ENCODE measurements around the gene CD209. TPM values are rescaled to one million over a fixed set of nuclear protein-coding genes. Genes with fewer than 3 reads are reported as not detected.

The CD209 gene
- polyA plus RNA-seq, 3 donors = 1.1 to 2.1 (median 1.8) TPM

GRCh38 chr19:7722231-7722651 lies 25.1 kb downstream of the CD209 start:
- Mint-ChIP-seq H3K27ac (no peak overlapping the region), H3K4me3 (no peak overlapping the region), H3K36me3 (peaks cover 0 to 2% of the 10 kb centered on the region in 2 donors), H3K4me1 (peaks cover 16% of the 10 kb centered on the region), H3K27me3 (ENCODE audit: low read depth in 3 of 3) (peaks cover 0 to 3% (median 1%) of the 10 kb centered on the region in 3 donors), H3K9me3 (peaks cover 0 to 11% (median 2%) of the 10 kb centered on the region in 7 donors)
- H3K27ac ChIP-seq (ENCODE audit: low read depth in 1 of 2, low read length in 2 of 2) = no peak overlapping the region
- DNase-seq = no peak
- no peaks in the 10 kb centered on the region for H4K20me1 ChIP-seq (ENCODE audit: insufficient read depth, low read length)
- H3K36me3 ChIP-seq (replicated peaks in 1 of 2; ENCODE audit: control insufficient read depth in 1 of 2, insufficient read depth in 2 of 2, low read length in 2 of 2) = no peaks in the 10 kb centered on the region
- WGBS (ENCODE audit: insufficient coverage) = 87% methylated on average over 4 of the region's 5 CpGs
- no peak overlapping the region for H3K4me3 ChIP-seq (replicated peaks in 1 of 3; ENCODE audit: low read depth in 2 of 3, low read length in 3 of 3)
- no peaks in the 10 kb centered on the region for H3K27me3 ChIP-seq (ENCODE audit: control insufficient read depth in 2 of 2, insufficient read depth in 2 of 2, low read length in 2 of 2)
- no peaks in the 10 kb centered on the region for H3K9me3 ChIP-seq (replicated peaks in 1 of 2; ENCODE audit: control insufficient read depth in 1 of 2, insufficient read depth in 1 of 2, low read length in 2 of 2)
- H3K4me1 ChIP-seq (ENCODE audit: control insufficient read depth in 1 of 2, insufficient read depth in 2 of 2, low read length in 2 of 2) = peaks cover 6 to 7% of the 10 kb centered on the region in 2 donors
- no peak overlapping the region for H3K4me2 ChIP-seq (replicated peaks; ENCODE audit: extremely low read depth, low read length, poor library complexity, severe bottlenecking)
- no peak overlapping the region for H3K9ac ChIP-seq (ENCODE audit: insufficient read depth, low read length, poor library complexity, severe bottlenecking)
- TF ChIP-seq, protein P1, sequence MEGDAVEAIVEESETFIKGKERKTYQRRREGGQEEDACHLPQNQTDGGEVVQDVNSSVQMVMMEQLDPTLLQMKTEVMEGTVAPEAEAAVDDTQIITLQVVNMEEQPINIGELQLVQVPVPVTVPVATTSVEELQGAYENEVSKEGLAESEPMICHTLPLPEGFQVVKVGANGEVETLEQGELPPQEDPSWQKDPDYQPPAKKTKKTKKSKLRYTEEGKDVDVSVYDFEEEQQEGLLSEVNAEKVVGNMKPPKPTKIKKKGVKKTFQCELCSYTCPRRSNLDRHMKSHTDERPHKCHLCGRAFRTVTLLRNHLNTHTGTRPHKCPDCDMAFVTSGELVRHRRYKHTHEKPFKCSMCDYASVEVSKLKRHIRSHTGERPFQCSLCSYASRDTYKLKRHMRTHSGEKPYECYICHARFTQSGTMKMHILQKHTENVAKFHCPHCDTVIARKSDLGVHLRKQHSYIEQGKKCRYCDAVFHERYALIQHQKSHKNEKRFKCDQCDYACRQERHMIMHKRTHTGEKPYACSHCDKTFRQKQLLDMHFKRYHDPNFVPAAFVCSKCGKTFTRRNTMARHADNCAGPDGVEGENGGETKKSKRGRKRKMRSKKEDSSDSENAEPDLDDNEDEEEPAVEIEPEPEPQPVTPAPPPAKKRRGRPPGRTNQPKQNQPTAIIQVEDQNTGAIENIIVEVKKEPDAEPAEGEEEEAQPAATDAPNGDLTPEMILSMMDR (IDR thresholded peaks at IDR 0.05) = no peak
- H2AFZ ChIP-seq (ENCODE audit: insufficient read depth, low read depth, low read length, poor library complexity, severe bottlenecking) = no peak overlapping the region
- intact Hi-C loops (cut with micrococcal nuclease) = no loop called here
- H3K79me2 ChIP-seq (ENCODE audit: insufficient read depth, low read length) = no peaks in the 10 kb centered on the region

- DNase-seq = no peak
Measured at GRCh38 chr19:7720351-7720750, 27.0 kb downstream of the CD209 start.

More at GRCh38 chr19:7720351-7720750, 27.0 kb downstream of the CD209 start:
- Histone ChIP-seq H3K4me1 (ENCODE audit: control insufficient read depth in 1 of 2, insufficient read depth in 2 of 2, low read length in 2 of 2) (peaks cover 14% of the 10 kb centered on the region in 2 donors), H3K27me3 (ENCODE audit: control insufficient read depth in 2 of 2, insufficient read depth in 2 of 2, low read length in 2 of 2) (no peaks in the 10 kb centered on the region), H3K36me3 (replicated peaks in 1 of 2; ENCODE audit: control insufficient read depth in 1 of 2, insufficient read depth in 2 of 2, low read length in 2 of 2) (no peaks in the 10 kb centered on the region), H3K4me3 (replicated peaks in 1 of 3; ENCODE audit: low read depth in 2 of 3, low read length in 3 of 3) (no peak overlapping the region), H2AFZ (ENCODE audit: insufficient read depth, low read depth, low read length, poor library complexity, severe bottlenecking) (no peak overlapping the region), H3K9me3 (replicated peaks in 1 of 2; ENCODE audit: control insufficient read depth in 1 of 2, insufficient read depth in 1 of 2, low read length in 2 of 2) (peaks cover 6 to 7% of the 10 kb centered on the region in 2 donors), H4K20me1 (ENCODE audit: insufficient read depth, low read length) (no peaks in the 10 kb centered on the region), H3K4me2 (replicated peaks; ENCODE audit: extremely low read depth, low read length, poor library complexity, severe bottlenecking) (no peak overlapping the region), H3K79me2 (ENCODE audit: insufficient read depth, low read length) (no peaks in the 10 kb centered on the region), H3K27ac (ENCODE audit: low read depth in 1 of 2, low read length in 2 of 2) (no peak overlapping the region), H3K9ac (ENCODE audit: insufficient read depth, low read length, poor library complexity, severe bottlenecking) (no peak overlapping the region)
- intact Hi-C loops (cut with micrococcal nuclease) = no loop called here
- peaks cover 25% of the 10 kb centered on the region for H3K4me1 Mint-ChIP-seq
- no peak overlapping the region for H3K27ac Mint-ChIP-seq
- H3K27me3 Mint-ChIP-seq (ENCODE audit: low read depth in 3 of 3) = peaks cover 0 to 4% (median 3%) of the 10 kb centered on the region in 3 donors
- peaks cover 0 to 7% of the 10 kb centered on the region in 2 donors for H3K36me3 Mint-ChIP-seq
- TF ChIP-seq, protein P1 (IDR thresholded peaks at IDR 0.05) = no peak
- peaks cover 3 to 14% (median 11%) of the 10 kb centered on the region in 7 donors for H3K9me3 Mint-ChIP-seq
- H3K4me3 Mint-ChIP-seq = no peak overlapping the region
- WGBS (ENCODE audit: insufficient coverage) = 100% methylated on average over 2 of the region's 6 CpGs

All from CD14-positive monocyte (primary cell).